GM12878 (cell line): ENCODE measurements around the gene KCTD17. TPM values are rescaled to one million over a fixed set of nuclear protein-coding genes. Genes with fewer than 3 reads are reported as not detected.

Experiments
- ATAC-seq: fragments of 200-7000 bp; cut with Tn5 transposase; 3 replicates; pipeline ENCODE4 v1.9.1; 2020; ENCODE audit warnings: mild to moderate bottlenecking, moderate library complexity
- BruUV-seq: library from RNA; stranded (reverse); fragments of 400-500 nt; replicated peaks from 2 replicates; lab custom pipeline; 2021; lab: Mats Ljungman, UMichigan
- CTCF ChIA-PET: fragments of 300-600 bp; sonication (Branson Sonifier 250); formaldehyde crosslinking; extraction: SDS; loops from one replicate; lab custom pipeline; 2021; ENCODE audit warnings: inconsistent platforms; lab: Yijun Ruan, JAX
- POLR2A ChIA-PET: fragments of 350-600 bp; formaldehyde crosslinking; extraction: SDS; loops from one replicate; lab custom pipeline; 2021; ENCODE audit warnings: inconsistent platforms; lab: Charles Lee
- RAD21 ChIA-PET: fragments of 300-600 bp; sonication (Branson Sonifier 250); formaldehyde crosslinking; loops from one replicate; lab custom pipeline; 2023; ENCODE audit warnings: antibody characterized with exemption; ENCODE audit not compliant: unreplicated experiment; lab: Charles Lee
- SMC1A ChIA-PET: fragments of 300-600 bp; sonication (Branson Sonifier 250); formaldehyde crosslinking; loops from one replicate; lab custom pipeline; 2023; ENCODE audit not compliant: unreplicated experiment, uncharacterized antibody; lab: Charles Lee
- DNase-seq: peaks from one replicate; pipeline ENCODE4 v3.0.0-alpha.2; 2011; ENCODE audit warnings: low read depth, low spot score
- FAIRE-seq: peaks from 3 replicates; lab custom pipeline; 2011; peaks lifted over from hg19 to GRCh38; lab: Jason Lieb, UNC
- H2AFZ ChIP-seq: 2 replicates; pipeline ENCODE4 v1.6.0; 2011; ENCODE audit warnings: low read depth, low read length, control low read depth; ENCODE audit not compliant: control insufficient read depth
- H3K27ac ChIP-seq: 2 replicates; pipeline ENCODE4 v1.5.1; 2011; ENCODE audit warnings: control low read depth; ENCODE audit not compliant: control insufficient read depth, insufficient read depth
- H3K27me3 ChIP-seq, 2 experiments: replicated peaks in 1 of 2; 2 replicates each; pipeline versions ENCODE4 v1.6.0 to v1.6.1; 2011; ENCODE audit warnings: low read length in 1 of 2; ENCODE audit not compliant: control insufficient read depth in 2 of 2, insufficient read depth in 2 of 2
- H3K36me3 ChIP-seq, 2 experiments: 2 replicates each; pipeline ENCODE4 v1.5.1; 2011; ENCODE audit warnings: low read length in 1 of 2; ENCODE audit not compliant: control insufficient read depth in 2 of 2, insufficient read depth in 2 of 2
- H3K4me1 ChIP-seq: 2 replicates; pipeline ENCODE4 v1.6.1; 2011; ENCODE audit warnings: mild to moderate bottlenecking, low read length, moderate library complexity, mixed read lengths; ENCODE audit not compliant: control insufficient read depth, insufficient read depth
- H3K4me2 ChIP-seq: 2 replicates; pipeline ENCODE4 v1.6.0; 2011; ENCODE audit warnings: control low read depth; ENCODE audit not compliant: control insufficient read depth, insufficient read depth
- H3K4me3 ChIP-seq: fragments of 200-600 bp; sonication (generic); 2 replicates; pipeline ENCODE4 v1.5.1; 2016
- H3K79me2 ChIP-seq: 2 replicates; pipeline ENCODE4 v1.6.0; 2011; ENCODE audit warnings: low read length; ENCODE audit not compliant: control insufficient read depth, insufficient read depth
- H3K9ac ChIP-seq: 2 replicates; pipeline ENCODE4 v1.8.0; 2011; ENCODE audit warnings: low read length, control low read depth, mixed read lengths; ENCODE audit not compliant: control insufficient read depth, insufficient read depth
- H3K9me3 ChIP-seq: replicated peaks from 3 replicates; pipeline ENCODE4 v1.5.1; 2011; ENCODE audit warnings: mild to moderate bottlenecking, low read length; ENCODE audit not compliant: control insufficient read depth, insufficient read depth
- H4K20me1 ChIP-seq: 2 replicates; pipeline ENCODE4 v1.6.0; 2011; ENCODE audit not compliant: control insufficient read depth, insufficient read depth
- CHD2 ChIP-seq: IDR thresholded peaks from 2 replicates; pipeline ENCODE4 v1.6.1; 2011; ENCODE audit warnings: low read depth, low read length, improper control_type of control experiment, borderline replicate concordance
- DPF2 ChIP-seq: fragments of 450-650 bp; IDR thresholded peaks from 2 replicates; pipeline ENCODE4 v1.6.1; 2017; ENCODE audit warnings: mild to moderate bottlenecking
- EGR1 ChIP-seq, 2 experiments: IDR thresholded peaks; 1 replicate in 1 of 2; 2 replicates in 1 of 2; pipeline ENCODE4 v1.6.1; 2011 to 2012; ENCODE audit warnings: low read depth in 2 of 2, low read length in 2 of 2, borderline replicate concordance in 1 of 2, mild to moderate bottlenecking in 1 of 2, moderate library complexity in 1 of 2
- GATAD2B ChIP-seq: fragments of 450-650 bp; conservative IDR thresholded peaks from 2 replicates; pipeline ENCODE4 v1.6.1; 2017; ENCODE audit warnings: low read depth, mild to moderate bottlenecking, moderate library complexity
- IKZF1 ChIP-seq: fragments of 450-650 bp; conservative IDR thresholded peaks from 2 replicates; pipeline ENCODE4 v1.6.1; 2017; ENCODE audit warnings: antibody characterized with exemption, mild to moderate bottlenecking
- JUND ChIP-seq: IDR thresholded peaks from 2 replicates; pipeline ENCODE4 v1.6.1; 2012; ENCODE audit warnings: low read depth, mild to moderate bottlenecking, low read length, improper control_type of control experiment, moderate library complexity
- KAT2A ChIP-seq: conservative IDR thresholded peaks from 2 replicates; pipeline ENCODE4 v1.6.1; 2011; ENCODE audit warnings: low read depth, low read length; ENCODE audit not compliant: control insufficient read depth
- KLF5 ChIP-seq: fragments of 450-650 bp; IDR thresholded peaks from 2 replicates; pipeline ENCODE4 v1.6.1; 2014; ENCODE audit warnings: mild to moderate bottlenecking; ENCODE audit not compliant: partially characterized antibody
- NR2F1 ChIP-seq: fragments of 450-650 bp; conservative IDR thresholded peaks from 2 replicates; pipeline ENCODE4 v1.6.1; 2017; ENCODE audit warnings: mild to moderate bottlenecking
- PAX8 ChIP-seq: fragments of 450-650 bp; IDR thresholded peaks from 2 replicates; pipeline ENCODE4 v1.6.1; 2017; ENCODE audit warnings: mild to moderate bottlenecking, moderate library complexity
- POLR2AphosphoS2 ChIP-seq: IDR thresholded peaks from 2 replicates; pipeline ENCODE4 v1.6.1; 2011; ENCODE audit warnings: low read depth, mild to moderate bottlenecking, low read length, improper control_type of control experiment, moderate library complexity
- POLR2AphosphoS5 ChIP-seq: IDR thresholded peaks from 2 replicates; pipeline ENCODE4 v1.6.1; 2011; ENCODE audit warnings: mild to moderate bottlenecking, low read length, inconsistent platforms
- RAD21 ChIP-seq: IDR thresholded peaks from 2 replicates; pipeline ENCODE4 v1.6.1; 2011; ENCODE audit warnings: mild to moderate bottlenecking, low read depth, low read length, moderate library complexity; ENCODE audit not compliant: insufficient read depth
- RB1 ChIP-seq: fragments of 450-650 bp; formaldehyde crosslinking; IDR thresholded peaks from 2 replicates; pipeline ENCODE4 v1.6.1; 2017; ENCODE audit warnings: mild to moderate bottlenecking, borderline replicate concordance
- YBX1 ChIP-seq: fragments of 450-650 bp; IDR thresholded peaks from 2 replicates; pipeline ENCODE4 v1.6.1; 2016; ENCODE audit warnings: antibody characterized with exemption
- ZNF274 ChIP-seq: IDR thresholded peaks from one replicate; pipeline ENCODE4 v1.8.0; 2011; ENCODE audit not compliant: insufficient read length, insufficient read depth
- WGBS: methylation state at CpG from one replicate; pipeline ENCODE4 v1.1.6; 2016; ENCODE audit warnings: low lambda C conversion rate; ENCODE audit not compliant: insufficient replicate concordance, insufficient coverage; ENCODE audit errors: missing lambda C conversion rate; 5-methylcytosine and 5-hydroxymethylcytosine counted together
- in situ Hi-C: fragments of 300-500 bp; cut with MboI; formaldehyde crosslinking; loops from 9 replicates; pipeline ENCODE4 v1.14.3; 2018; ENCODE audit warnings: mixed read lengths
- intact Hi-C: fragments of 100-400 bp; cut with micrococcal nuclease; formaldehyde crosslinking; loops from one replicate; pipeline ENCODE4 v1.14.2; 2022; ENCODE audit not compliant: unreplicated experiment
- polyA plus RNA-seq, 11 experiments: library from polyadenylated mRNA; depleted of rRNA in 4 of 11; unstranded in 6 of 11; stranded (reverse) in 5 of 11; fragments of >200 nt; fragmentation: Nextera tagmentation in 4 of 11; fragmentation: Illumina TruSeq in 1 of 11; extraction: Ambion mirVana in 4 of 11; extraction: Trizol in 1 of 11; gene quantifications; 1 replicate in 1 of 11; 2 replicates in 10 of 11; pipeline versions ENCODE4 v1.2.1 to v1.2.3, GENCODE V29; 2011 to 2016; ENCODE audit warnings: inconsistent platforms in 2 of 11, missing spikeins in 2 of 11, low read depth in 1 of 11
- total RNA-seq, 4 experiments: library from RNA; depleted of rRNA in 3 of 4; stranded (reverse); fragments of >200 nt in 3 of 4; fragmentation: Illumina TruSeq in 1 of 4; extraction: Trizol in 1 of 4; gene quantifications; 2 replicates each; pipeline versions ENCODE4 v1.2.1 to v1.2.3, GENCODE V29; 2013 to 2021

The KCTD17 gene
- total and polyA plus RNA-seq, 10 of the 15 experiments (the other 5 are each of a cell fraction or from before 2014, with no cell fraction given), result 0.16 to 18.4 (median 10.1) TPM; not detected in 1

- in situ Hi-C loops (loop anchor here (5.0 kb wide), 1 partner anchor 105 kb away; the partner anchor contains the start of gene C1QTNF6), intact Hi-C loops (no loop called here)
- ChIA-PET RAD21 (no interaction called here), POLR2A (no interaction called here), CTCF (interaction anchor here (1.1 to 1.6 kb wide), 4 partner anchors 17 to 374 kb away, joined by 3 to 6 read pairs (median 4); no protein-coding TSS in a partner anchor), SMC1A (interaction anchor here (1.3 kb wide), 1 partner anchor 116 kb away, joined by 4 read pairs; no protein-coding TSS in a partner anchor)
- no peak for ATAC-seq
- Histone ChIP-seq H3K36me3 (no peaks in the 10 kb centered on the region), H3K9ac (no peak overlapping the region), H3K9me3 (no peaks in the 10 kb centered on the region), H3K27me3 (no peaks in the 10 kb centered on the region), H3K4me3 (no peak overlapping the region), H3K79me2 (no peaks in the 10 kb centered on the region), H3K4me2 (no peak overlapping the region), H3K4me1 (peaks cover 10% of the 10 kb centered on the region), H2AFZ (no peak overlapping the region), H4K20me1 (no peaks in the 10 kb centered on the region), H3K27ac (no peak overlapping the region)
- no peak for DNase-seq
- no peak for TF ChIP-seq GATAD2B
- no peak for FAIRE-seq
- WGBS, result 46% methylated on average over 10 of the region's 10 CpGs
- no TSS peak for BruUV-seq
Measured at GRCh38 chr22:37082251-37082873, 30.8 kb downstream of the KCTD17 start.

- Histone ChIP-seq H3K79me2 (no peaks in the 10 kb centered on the region), H3K9ac (no peak overlapping the region), H3K27me3 (no peaks in the 10 kb centered on the region), H3K9me3 (no peaks in the 10 kb centered on the region), H3K36me3 (no peaks in the 10 kb centered on the region), H3K4me3 (no peak overlapping the region), H2AFZ (no peak overlapping the region), H3K4me1 (peaks cover 14% of the 10 kb centered on the region), H3K4me2 (no peak overlapping the region), H4K20me1 (no peaks in the 10 kb centered on the region), H3K27ac (no peak overlapping the region)
- in situ Hi-C loops (loop anchor here (5.0 kb wide), 1 partner anchor 103 kb away; the partner anchor contains the start of gene C1QTNF6), intact Hi-C loops (no loop called here)
- ChIA-PET CTCF (no interaction called here), RAD21 (no interaction called here), SMC1A (no interaction called here), POLR2A (no interaction called here)
- ATAC-seq (no peak), DNase-seq (no peak), FAIRE-seq (no peak)
- WGBS, result 39% methylated on average over 6 of the region's 6 CpGs
- no peak for TF ChIP-seq EGR1 (IDR thresholded peaks at IDR 0.05; ENCODE audit: borderline replicate concordance in 1 of 2, low read depth in 2 of 2, low read length in 2 of 2)
- TF ChIP-seq POLR2AphosphoS2, result no peak
- TF ChIP-seq JUND, result no peak
- TF ChIP-seq PAX8, result no peak
- TF ChIP-seq CHD2, result no peak
- no peak for TF ChIP-seq ZNF274
- no peak for TF ChIP-seq IKZF1
- no peak for TF ChIP-seq KLF5
- no peak for TF ChIP-seq RAD21
- no peak for TF ChIP-seq RB1
- TF ChIP-seq DPF2, result no peak
- TF ChIP-seq KAT2A, result no peak
- no peak for TF ChIP-seq NR2F1
- TF ChIP-seq POLR2AphosphoS5, result no peak
- TF ChIP-seq YBX1, result no peak
- BruUV-seq, result no TSS peak
Measured at GRCh38 chr22:37083914-37084313, 32.4 kb downstream of the KCTD17 start.
